Dermis blood vessel endothelial cell (primary cell): ENCODE data around the gene SLAMF1. TPM values are rescaled to one million over a fixed set of nuclear protein-coding genes. Genes with fewer than 3 reads are reported as not detected.

Source experiments
- DNase-seq: peaks from one replicate; pipeline ENCODE4 v3.0.0; 2010
- total RNA-seq: library from RNA; depleted of rRNA; stranded (reverse); fragments of >200 nt; gene quantifications from 2 replicates; pipeline ENCODE4 v1.2.3, GENCODE V29; 2014

SLAMF1 gene
- total RNA-seq, 1 donor from 2014 or later: not detected

GRCh38 chr1:160558660-160559380, 88.0 kb downstream of the SLAMF1 start:
- no peak for DNase-seq

Other genes with a start within 250 kb of the SLAMF1 start
- under 0.01 and 0.05 TPM in 2 replicates for gene VANGL2, start 246.5 kb downstream of the SLAMF1 start, total RNA-seq
- not detected in 2 replicates for gene SLAMF6, start 123.8 kb downstream of the SLAMF1 start, total RNA-seq
- not detected in 2 replicates for gene CD84, start 67.5 kb downstream of the SLAMF1 start, total RNA-seq
- not detected in 2 replicates for gene CD48, start 64.8 kb upstream of the SLAMF1 start, total RNA-seq
- gene SLAMF7, start 92.2 kb upstream of the SLAMF1 start, total RNA-seq: not detected in 2 replicates
- not detected in 2 replicates for gene LY9, start 149.1 kb upstream of the SLAMF1 start, total RNA-seq
- gene CD244, start 215.8 kb upstream of the SLAMF1 start, total RNA-seq: 0.14 TPM in 1 of 2 replicates, not detected in the other
- gene ITLN1, start 238.1 kb upstream of the SLAMF1 start, total RNA-seq: not detected in 2 replicates